CD4-positive, alpha-beta T cell (primary cell): ENCODE measurements around the gene EID3. TPM values are rescaled to one million over a fixed set of nuclear protein-coding genes. Genes with fewer than 3 reads are reported as not detected.
A peak's percentile ranks its signal among the peaks of the same experiment; 100 is the strongest.

Experiments used
- ATAC-seq: fragments of 200-7000 bp; cut with Tn5 transposase; one replicate; pipeline ENCODE4 v1.10.0; 2022; ENCODE audit warnings: mild to moderate bottlenecking; ENCODE audit not compliant: poor library complexity
- CTCF ChIA-PET: fragments of 350-600 bp; sonication (Branson Sonifier 250); formaldehyde crosslinking; loops from one replicate; lab custom pipeline; 2021; ENCODE audit warnings: antibody characterized with exemption, inconsistent platforms; lab: Charles Lee
- POLR2A ChIA-PET: fragments of 350-600 bp; sonication (Branson Sonifier 250); formaldehyde crosslinking; loops from one replicate; lab custom pipeline; 2021; ENCODE audit warnings: antibody characterized with exemption, inconsistent platforms; lab: Charles Lee
- DNase-seq, 14 experiments: peaks; one replicate each; pipeline ENCODE4 v3.0.0-alpha.2; 2013 to 2020; ENCODE audit warnings: mixed read lengths in 2 of 14
- H3K27ac ChIP-seq, 2 donors: one replicate each; pipeline versions ENCODE4 v1.5.1 to v1.7.0; 2013; ENCODE audit warnings: low read length in 2 of 2, low read depth in 1 of 2, mild to moderate bottlenecking in 1 of 2
- H3K27me3 ChIP-seq, 2 experiments: 1 replicate in 1 of 2; 2 replicates in 1 of 2; pipeline versions ENCODE4 v1.6.1 to v1.7.0; 2013; ENCODE audit warnings: low read length in 2 of 2, control low read depth in 1 of 2, mild to moderate bottlenecking in 1 of 2, moderate library complexity in 1 of 2; ENCODE audit not compliant: insufficient read depth in 2 of 2, control insufficient read depth in 1 of 2
- H3K36me3 ChIP-seq: one replicate; pipeline ENCODE4 v1.6.1; 2013; ENCODE audit warnings: low read length, control low read depth; ENCODE audit not compliant: insufficient read depth
- H3K4me1 ChIP-seq: one replicate; pipeline ENCODE4 v1.6.1; 2013; ENCODE audit warnings: low read length, control low read depth; ENCODE audit not compliant: insufficient read depth
- H3K4me3 ChIP-seq: one replicate; pipeline ENCODE4 v1.5.1; 2013; ENCODE audit warnings: mild to moderate bottlenecking, low read length, moderate library complexity
- H3K9me3 ChIP-seq, 2 experiments: 1 replicate in 1 of 2; 2 replicates in 1 of 2; pipeline versions ENCODE4 v1.6.1 to v1.7.0; 2013; ENCODE audit warnings: low read length in 2 of 2, mild to moderate bottlenecking in 2 of 2, control low read depth in 1 of 2, moderate library complexity in 1 of 2; ENCODE audit not compliant: control insufficient read depth in 1 of 2, insufficient read depth in 1 of 2
- H3K27ac Mint-ChIP-seq: one replicate; pipeline ENCODE4 v1.8.0; 2020; ENCODE audit warnings: mixed read lengths
- H3K27me3 Mint-ChIP-seq: one replicate; pipeline ENCODE4 v1.8.0; 2021; ENCODE audit warnings: mixed read lengths
- H3K36me3 Mint-ChIP-seq: one replicate; pipeline ENCODE4 v1.8.0; 2021; ENCODE audit warnings: low read depth, mixed read lengths
- H3K4me1 Mint-ChIP-seq: one replicate; pipeline ENCODE4 v1.8.0; 2021; ENCODE audit warnings: low read depth, mixed read lengths
- H3K4me3 Mint-ChIP-seq: one replicate; pipeline ENCODE4 v1.8.0; 2020; ENCODE audit warnings: mild to moderate bottlenecking, mixed read lengths
- H3K9me3 Mint-ChIP-seq: one replicate; pipeline ENCODE4 v1.8.0; 2020; ENCODE audit warnings: mixed read lengths
- CTCF ChIP-seq: fragments of 200-600 bp; IDR thresholded peaks from one replicate; pipeline ENCODE4 v1.8.0; 2022; ENCODE audit warnings: antibody characterized with exemption, mild to moderate bottlenecking
- intact Hi-C, 2 experiments: fragments of 100-400 bp; cut with DNase I in 1 of 2; cut with micrococcal nuclease in 1 of 2; formaldehyde crosslinking; loops; one replicate each; pipeline versions ENCODE4 v1.15.1 to v1.9.0; 2023 to 2025; cut with DNase I, micrococcal nuclease
- polyA plus RNA-seq, 2 donors: library from polyadenylated mRNA; unstranded; fragments of 120-200 nt; gene quantifications; one replicate each; pipeline ENCODE4 v1.2.1, GENCODE V29; 2013
- total RNA-seq, 174 experiments: library from RNA in 2 of 174; stranded (reverse) in 2 of 174; gene quantifications; one replicate each; pipeline ENCODE4 v1.2.3 and lab custom pipeline; 2021 to 2026

The EID3 gene
- 10 to 100 TPM; 13.5 to 14.3 TPM for total RNA-seq
- 9.1 TPM for polyA plus RNA-seq (2013, experiment 1 of 2)
- 9.3 TPM for polyA plus RNA-seq (2013, experiment 2 of 2)
- total RNA-seq (lab: John Stamatoyannopoulos, UW): 4.5 to 28.3 (median 10.6) reads per million in 172 experiments

GRCh38 chr12:104303538-104304151 lies at the start of gene EID3:
EID3 (plus strand) TSS chr12:104303739; CDS start chr12:104303935, 196 bp downstream.
- TF ChIP-seq CTCF: no peak
- intact Hi-C loops: loop anchor here (1.0 to 10.0 kb wide), 7 partner anchors 15 to 804 kb away; partner anchors contain the start of genes TXNRD1 (in 2 of the 2), HCFC2 (in 1 of the 2), NFYB (in 1 of the 2) and WASHC4 (in 1 of the 2)
- Histone ChIP-seq H3K27ac (peak within 1 kb of the TSS; percentile 75 to 84), H3K27me3 (no peaks in the 10 kb centered on the region), H3K4me3 (peak within 1 kb of the TSS; percentile 73), H3K4me1 (peaks cover 23% of the 10 kb centered on the region), H3K36me3 (peaks cover 5% of the 10 kb centered on the region), H3K9me3 (no peaks in the 10 kb centered on the region)
- H3K27me3 Mint-ChIP-seq: no peaks in the 10 kb centered on the region
- CTCF ChIA-PET: interaction anchor here (0.6 to 1.8 kb wide), 5 partner anchors 13 to 88 kb away, joined by 4 to 11 read pairs (median 4); partner anchors contain the start of gene TXNRD1
- no peaks in the 10 kb centered on the region for H3K9me3 Mint-ChIP-seq
- peaks cover 68% of the 10 kb centered on the region for H3K4me1 Mint-ChIP-seq
- H3K27ac Mint-ChIP-seq: peak within 1 kb of the TSS; percentile 99
- ATAC-seq: peak; percentile 93
- POLR2A ChIA-PET: interaction anchor here (0.6 to 4.1 kb wide), 10 partner anchors 14 to 417 kb away, joined by 3 to 102 read pairs (median 4); partner anchors contain the start of genes NFYB, TDG and TXNRD1
- peak; percentile 81 to 94 (median 90) for DNase-seq
- H3K4me3 Mint-ChIP-seq: peak within 1 kb of the TSS; percentile 92
- peaks cover 24% of the 10 kb centered on the region for H3K36me3 Mint-ChIP-seq

- Mint-ChIP-seq H3K4me1 (no peaks in the 10 kb centered on the region), H3K27ac (no peak overlapping the region), H3K9me3 (no peaks in the 10 kb centered on the region), H3K27me3 (no peaks in the 10 kb centered on the region), H3K4me3 (no peak overlapping the region), H3K36me3 (no peaks in the 10 kb centered on the region)
- no peak overlapping the region for H3K27ac ChIP-seq
- no peak for TF ChIP-seq CTCF
- POLR2A ChIA-PET: no interaction called here
- no peaks in the 10 kb centered on the region for H3K36me3 ChIP-seq
- CTCF ChIA-PET: no interaction called here
- H3K9me3 ChIP-seq: no peaks in the 10 kb centered on the region
- DNase-seq (no peak), ATAC-seq (no peak)
- no peak overlapping the region for H3K4me3 ChIP-seq
- peaks cover 0 to 3% of the 10 kb centered on the region in 2 experiments for H3K27me3 ChIP-seq
- intact Hi-C loops: no loop called here
- H3K4me1 ChIP-seq: no peaks in the 10 kb centered on the region
Measured at GRCh38 chr12:104257913-104258472, 45.5 kb upstream of the EID3 start.

- Histone ChIP-seq H3K36me3 (no peaks in the 10 kb centered on the region), H3K9me3 (no peaks in the 10 kb centered on the region), H3K27me3 (peaks cover 0 to 3% of the 10 kb centered on the region in 2 experiments), H3K4me3 (no peak overlapping the region), H3K27ac (no peak overlapping the region), H3K4me1 (no peaks in the 10 kb centered on the region)
- TF ChIP-seq CTCF: no peak
- H3K27ac Mint-ChIP-seq: no peak overlapping the region
- no peak for ATAC-seq
- H3K4me1 Mint-ChIP-seq: no peaks in the 10 kb centered on the region
- POLR2A ChIA-PET: no interaction called here
- CTCF ChIA-PET: no interaction called here
- no peaks in the 10 kb centered on the region for H3K27me3 Mint-ChIP-seq
- intact Hi-C loops: no loop called here
- no peak for DNase-seq
- no peak overlapping the region for H3K4me3 Mint-ChIP-seq
- no peaks in the 10 kb centered on the region for H3K36me3 Mint-ChIP-seq
- H3K9me3 Mint-ChIP-seq: no peaks in the 10 kb centered on the region
Measured at GRCh38 chr12:104258476-104259067, 45.0 kb upstream of the EID3 start.
